22Rv1 (cell line): Measurements from ENCODE around the gene NAXD.
"Not testable (repeated sequence)": the region's sequence is repeated elsewhere in the genome, so short reads cannot be mapped to it uniquely, and the experiment has no call there.

ENCODE experiments used
- CTCF ChIP-seq: fragments of 450-650 bp; IDR thresholded peaks from 2 replicates; pipeline ENCODE4 v1.5.1; 2017; ENCODE audit warnings: mild to moderate bottlenecking
- ZFX ChIP-seq: fragments of 450-650 bp; IDR thresholded peaks from 2 replicates; pipeline ENCODE4 v1.6.1; 2017; ENCODE audit warnings: antibody characterized with exemption, borderline replicate concordance

- not testable (repeated sequence) for TF ChIP-seq ZFX, CTCF
Measured at GRCh38 chr13:110658218-110658911, 43.0 kb downstream of the NAXD start.
